A673 (cell line): ENCODE results near the gene SCRN2.

Source experiments
- CTCF ChIP-seq: fragments of 300-800, 200-600 bp; sonication (generic); conservative IDR thresholded peaks from 2 replicates; pipeline ENCODE4 v1.5.1; 2017; ENCODE audit warnings: low read depth, mild to moderate bottlenecking, antibody characterized with exemption, low read length, moderate library complexity, mixed read lengths
- EZH2 ChIP-seq: fragments of 200-600 bp; sonication (generic); IDR thresholded peaks from 2 replicates; pipeline ENCODE4 v1.6.1; 2017; ENCODE audit warnings: borderline replicate concordance, low read depth, mild to moderate bottlenecking, mixed read lengths, antibody characterized with exemption, low read length; ENCODE audit not compliant: poor library complexity, severe bottlenecking

GRCh38 chr17:47878203-47879027 is 37.3 kb upstream of the SCRN2 start:
- TF ChIP-seq EZH2 (no peak), CTCF (no peak)
